GM12865 (cell line): ENCODE data around the gene RASL12.

ENCODE experiments used
- DNase-seq: peaks from one replicate; pipeline ENCODE4 v3.0.0; 2010; ENCODE audit warnings: low read depth
- H3K4me3 ChIP-seq: 2 replicates; pipeline ENCODE4 v1.5.1; 2011; ENCODE audit warnings: mild to moderate bottlenecking, low read depth, low read length, control low read depth
- TF ChIP-seq, protein P1 (sequence below): IDR thresholded peaks from 2 replicates; pipeline ENCODE4 v1.5.1; 2011; ENCODE audit warnings: low read length, control low read depth, low read depth, inconsistent platforms; ENCODE audit not compliant: insufficient read depth; ENCODE audit errors: missing control alignments

Gene RASL12

DNA sequence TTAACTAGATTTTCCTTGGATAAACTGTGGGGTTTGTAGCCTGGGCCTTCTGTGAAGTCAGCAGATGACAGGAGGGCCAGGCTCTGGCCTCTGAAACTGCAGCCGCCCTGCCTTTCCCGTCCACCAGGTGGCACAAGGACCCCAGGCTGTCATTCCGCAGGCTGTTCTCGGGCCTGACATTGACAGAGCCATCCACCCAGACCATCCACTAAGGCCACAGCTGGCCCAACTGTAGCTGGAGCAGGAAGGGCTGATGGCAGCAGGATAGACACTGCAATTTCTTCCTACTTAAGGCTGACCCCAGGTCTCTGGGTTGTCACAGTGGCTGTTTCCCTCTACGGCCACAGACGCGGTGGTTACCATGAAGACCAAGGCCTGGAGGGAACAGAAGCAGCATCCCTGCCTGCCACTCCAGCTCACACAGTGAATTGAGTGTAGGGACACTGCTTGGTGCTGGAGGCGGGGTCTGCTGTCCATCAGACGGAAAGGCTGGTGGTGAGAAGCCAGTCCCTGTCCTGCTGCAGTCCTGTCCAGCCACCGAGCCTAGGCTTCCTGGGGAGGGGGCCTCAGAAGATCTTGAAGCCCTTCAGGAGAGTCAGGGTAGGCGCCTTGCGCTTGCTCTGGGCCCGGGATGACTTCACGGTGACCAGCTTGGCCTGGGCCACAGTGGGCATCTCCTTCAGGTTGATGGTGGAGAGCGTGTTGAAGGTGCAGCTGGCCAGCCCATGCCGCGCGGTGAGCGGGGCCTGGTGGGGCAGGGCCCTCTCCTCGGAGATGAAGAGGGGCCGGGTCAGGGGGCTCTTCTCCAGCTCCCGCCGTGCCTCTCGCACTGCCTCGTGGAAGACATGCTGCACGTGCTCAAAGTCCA lies 13.2 kb downstream of the RASL12 start:
- peak; percentile 74 for DNase-seq
- TF ChIP-seq, protein P1, sequence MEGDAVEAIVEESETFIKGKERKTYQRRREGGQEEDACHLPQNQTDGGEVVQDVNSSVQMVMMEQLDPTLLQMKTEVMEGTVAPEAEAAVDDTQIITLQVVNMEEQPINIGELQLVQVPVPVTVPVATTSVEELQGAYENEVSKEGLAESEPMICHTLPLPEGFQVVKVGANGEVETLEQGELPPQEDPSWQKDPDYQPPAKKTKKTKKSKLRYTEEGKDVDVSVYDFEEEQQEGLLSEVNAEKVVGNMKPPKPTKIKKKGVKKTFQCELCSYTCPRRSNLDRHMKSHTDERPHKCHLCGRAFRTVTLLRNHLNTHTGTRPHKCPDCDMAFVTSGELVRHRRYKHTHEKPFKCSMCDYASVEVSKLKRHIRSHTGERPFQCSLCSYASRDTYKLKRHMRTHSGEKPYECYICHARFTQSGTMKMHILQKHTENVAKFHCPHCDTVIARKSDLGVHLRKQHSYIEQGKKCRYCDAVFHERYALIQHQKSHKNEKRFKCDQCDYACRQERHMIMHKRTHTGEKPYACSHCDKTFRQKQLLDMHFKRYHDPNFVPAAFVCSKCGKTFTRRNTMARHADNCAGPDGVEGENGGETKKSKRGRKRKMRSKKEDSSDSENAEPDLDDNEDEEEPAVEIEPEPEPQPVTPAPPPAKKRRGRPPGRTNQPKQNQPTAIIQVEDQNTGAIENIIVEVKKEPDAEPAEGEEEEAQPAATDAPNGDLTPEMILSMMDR = peak; percentile 89
- no peak overlapping the region for H3K4me3 ChIP-seq

DNA sequence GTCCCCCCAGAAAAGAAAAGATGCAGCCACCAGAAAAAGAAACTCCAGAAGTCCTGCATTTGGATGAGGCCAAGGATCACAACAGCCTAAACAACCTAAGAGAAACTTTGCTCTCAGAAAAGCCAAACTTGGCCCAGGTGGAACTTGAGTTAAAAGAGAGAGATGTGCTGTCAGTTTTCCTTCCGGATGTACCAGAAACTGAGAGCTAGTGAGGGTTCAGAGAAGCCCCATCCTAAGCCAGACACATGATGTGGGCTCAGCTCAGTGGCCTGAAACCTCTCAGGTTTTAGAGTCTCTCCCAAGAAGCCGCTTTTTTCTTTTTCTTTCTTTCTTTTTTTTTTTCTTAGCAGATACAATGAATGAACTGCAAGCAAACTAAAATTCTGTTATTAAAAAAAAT lies 14.8 kb downstream of the RASL12 start:
- DNase-seq = peak; percentile 41
- TF ChIP-seq, protein P1 = no peak
- no peak overlapping the region for H3K4me3 ChIP-seq

DNA sequence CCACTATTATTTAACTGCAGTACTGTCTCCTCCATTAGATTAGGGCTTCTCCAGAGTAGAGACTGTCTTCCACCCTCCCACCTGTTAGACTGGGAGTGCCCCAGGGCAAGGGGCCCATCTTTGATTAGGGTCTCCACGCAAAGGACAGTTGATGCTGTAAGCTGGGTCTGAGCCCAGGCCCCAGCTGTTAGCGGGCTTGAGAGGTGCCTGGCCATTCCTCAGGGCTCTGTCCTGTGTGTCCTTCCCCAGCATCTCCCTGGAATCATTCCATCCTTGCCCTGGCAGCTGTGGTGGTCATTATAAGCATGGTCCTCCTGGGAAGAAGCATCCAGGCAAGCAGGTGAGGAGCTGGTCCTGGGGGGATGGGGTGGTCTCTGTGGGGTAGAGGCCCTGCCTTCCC lies 16.5 kb downstream of the RASL12 start:
- DNase-seq = no peak
- no peak overlapping the region for H3K4me3 ChIP-seq
- TF ChIP-seq, protein P1 = no peak

DNA sequence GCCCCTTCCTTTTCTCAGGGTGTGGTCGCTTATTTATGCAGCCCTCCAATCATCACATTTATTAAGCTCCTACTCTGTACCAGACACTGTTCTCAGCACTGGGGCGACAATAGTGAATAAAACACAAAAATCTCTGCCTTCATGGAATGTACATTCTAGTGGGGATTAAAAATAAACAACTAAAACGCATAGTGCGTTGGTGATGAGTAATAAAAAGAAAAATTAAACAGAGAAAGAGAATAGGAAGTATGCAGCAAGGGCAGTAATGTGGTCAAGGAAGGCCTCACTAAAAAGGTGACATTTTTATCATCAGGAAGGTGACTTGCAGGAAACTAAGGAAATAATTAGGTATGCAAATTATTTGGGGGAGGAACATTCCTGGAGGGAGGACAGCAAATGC lies 17.5 kb downstream of the RASL12 start:
- no peak overlapping the region for H3K4me3 ChIP-seq
- TF ChIP-seq, protein P1 = no peak

DNA sequence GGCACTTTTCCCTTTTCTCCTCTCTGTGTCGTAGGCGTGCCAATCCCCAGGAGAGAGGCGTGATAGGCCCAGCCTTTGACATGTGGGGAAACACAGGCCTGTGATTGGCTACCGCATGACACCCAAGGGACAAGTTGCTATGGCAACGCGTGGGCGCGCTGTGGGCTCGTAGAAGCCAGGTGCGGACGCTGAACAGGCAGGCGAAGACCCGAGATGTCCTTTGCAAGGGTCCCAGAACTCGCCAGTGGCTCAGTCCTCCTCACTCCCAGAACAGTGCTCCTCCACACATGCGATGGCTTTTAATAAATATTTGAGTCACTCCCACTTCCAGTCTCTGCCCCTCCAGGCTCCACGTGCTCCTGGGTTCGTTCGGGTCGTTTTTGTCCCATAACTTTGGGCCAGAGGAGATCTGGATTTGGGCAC lies 18.4 kb downstream of the RASL12 start:
- peak overlapping the region; percentile 51 for H3K4me3 ChIP-seq
- TF ChIP-seq, protein P1 = no peak
- DNase-seq = peak; percentile 96

More for the DNA sequence above, 17.5 kb downstream of the RASL12 start:
- DNase-seq = peak; percentile 10

DNA sequence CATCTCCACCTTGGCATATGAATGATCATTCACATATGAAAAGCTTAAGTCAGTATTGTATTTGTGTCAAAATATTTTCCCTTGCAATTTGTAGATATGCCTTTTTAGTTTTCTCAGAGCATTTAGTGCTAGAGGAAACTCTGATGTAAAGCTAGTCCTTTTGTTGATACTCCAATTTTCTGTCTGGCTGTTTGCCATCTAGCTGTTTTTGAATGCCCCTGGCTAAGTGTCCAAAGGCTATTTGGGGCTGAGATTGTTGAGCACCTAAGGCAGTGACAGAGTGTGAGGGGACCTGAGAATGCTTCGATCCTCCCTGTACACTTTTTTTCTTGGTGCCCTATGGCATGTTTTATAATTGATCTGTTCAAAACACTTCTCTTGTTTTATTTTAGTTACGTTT lies 19.6 kb downstream of the RASL12 start:
- TF ChIP-seq, protein P1 = no peak
- no peak overlapping the region for H3K4me3 ChIP-seq
- DNase-seq = no peak
